Endothelial cell of umbilical vein (primary cell): Measurements from ENCODE around the gene SNCAIP. TPM values are rescaled to one million over a fixed set of nuclear protein-coding genes. Genes with fewer than 3 reads are reported as not detected.

Experiments
- BruUV-seq: library from RNA; stranded (reverse); fragments of 400-500 nt; replicated peaks from 2 replicates; lab custom pipeline; 2021; lab: Mats Ljungman, UMichigan
- CTCF ChIA-PET: fragments of 300-600, 350-600 bp; sonication (Branson Sonifier 250); formaldehyde crosslinking; loops from one replicate; lab custom pipeline; 2021; ENCODE audit warnings: antibody characterized with exemption, inconsistent platforms; lab: Charles Lee
- POLR2A ChIA-PET: fragments of 300-600, 350-600 bp; sonication (Branson Sonifier 250); formaldehyde crosslinking; loops from one replicate; lab custom pipeline; 2021; ENCODE audit warnings: antibody characterized with exemption, inconsistent platforms; lab: Charles Lee
- DNase-seq: peaks from one replicate; pipeline ENCODE4 v3.0.0-alpha.2; 2011; ENCODE audit warnings: low read depth, low spot score
- FAIRE-seq: peaks from 2 replicates; lab custom pipeline; 2011; peaks lifted over from hg19 to GRCh38; lab: Jason Lieb, UNC
- H2AFZ ChIP-seq: 2 replicates; pipeline ENCODE4 v1.6.0; 2012; ENCODE audit warnings: low read depth, low read length, control low read depth, inconsistent platforms
- H3K27ac ChIP-seq: 2 replicates; pipeline ENCODE4 v1.5.1; 2011; ENCODE audit warnings: low read depth, mild to moderate bottlenecking, control low read depth, low read length, moderate library complexity; ENCODE audit not compliant: insufficient read depth
- H3K27me3 ChIP-seq, 2 experiments: 2 replicates each; pipeline versions ENCODE4 v1.6.0 to v1.6.1; 2011; ENCODE audit warnings: low read length in 2 of 2, mixed read lengths in 1 of 2; ENCODE audit not compliant: control insufficient read depth in 2 of 2, insufficient read depth in 2 of 2
- H3K36me3 ChIP-seq, 2 experiments: 2 replicates in 1 of 2; 3 replicates in 1 of 2; pipeline ENCODE4 v1.5.1; 2011; ENCODE audit warnings: low read length in 2 of 2, mild to moderate bottlenecking in 1 of 2, moderate library complexity in 1 of 2; ENCODE audit not compliant: control insufficient read depth in 2 of 2, insufficient read depth in 2 of 2; ENCODE audit errors: extremely low read depth in 1 of 2
- H3K4me1 ChIP-seq: 3 replicates; pipeline ENCODE4 v1.5.1; 2011; ENCODE audit warnings: mild to moderate bottlenecking, low read length; ENCODE audit not compliant: control insufficient read depth, insufficient read depth; ENCODE audit errors: extremely low read depth
- H3K4me2 ChIP-seq: 2 replicates; pipeline ENCODE4 v1.6.1; 2011; ENCODE audit warnings: low read length, control low read depth, mixed read lengths; ENCODE audit not compliant: insufficient read depth
- H3K4me3 ChIP-seq, 3 experiments: fragments of 200-600 bp in 1 of 3; sonication (generic), shearing (Covaris generic) in 1 of 3; replicated peaks in 1 of 3; 2 replicates each; pipeline ENCODE4 v1.5.1; 2011 to 2016; ENCODE audit warnings: control low read depth in 3 of 3, low read length in 3 of 3, mild to moderate bottlenecking in 2 of 3, inconsistent platforms in 1 of 3, low read depth in 1 of 3, moderate library complexity in 1 of 3; ENCODE audit not compliant: insufficient read depth in 1 of 3
- H3K79me2 ChIP-seq: 2 replicates; pipeline ENCODE4 v1.6.0; 2012; ENCODE audit warnings: low read length, inconsistent platforms; ENCODE audit not compliant: control insufficient read depth, insufficient read depth
- H3K9ac ChIP-seq: replicated peaks from 2 replicates; pipeline ENCODE3; 2011; ENCODE audit warnings: low read length, control low read depth; ENCODE audit not compliant: insufficient read depth; ENCODE audit errors: extremely low read depth
- H3K9me1 ChIP-seq: replicated peaks from 3 replicates; pipeline ENCODE4 v1.6.0; 2011; ENCODE audit warnings: mild to moderate bottlenecking, low read length; ENCODE audit not compliant: control insufficient read depth, insufficient read depth; ENCODE audit errors: extremely low read depth
- H3K9me3 ChIP-seq: replicated peaks from 2 replicates; pipeline ENCODE4 v1.5.1; 2012; ENCODE audit warnings: low read length, inconsistent platforms; ENCODE audit not compliant: control insufficient read depth, insufficient read depth
- H4K20me1 ChIP-seq: replicated peaks from 2 replicates; pipeline ENCODE3; 2011; ENCODE audit warnings: mild to moderate bottlenecking, low read length; ENCODE audit not compliant: control insufficient read depth, insufficient read depth; ENCODE audit errors: extremely low read depth
- CTCF ChIP-seq, 2 donors: IDR thresholded peaks; 1 replicate in 1 of 2; 2 replicates in 1 of 2; pipeline ENCODE4 v1.5.1; 2011; ENCODE audit warnings: low read length in 2 of 2, mild to moderate bottlenecking in 2 of 2, moderate library complexity in 2 of 2, control low read depth in 1 of 2, inconsistent platforms in 1 of 2, low read depth in 1 of 2; ENCODE audit not compliant: insufficient read depth in 1 of 2; ENCODE audit errors: extremely low read depth in 1 of 2
- EZH2 ChIP-seq: IDR thresholded peaks from 2 replicates; pipeline ENCODE4 v1.6.1; 2012; ENCODE audit warnings: borderline replicate concordance, low read depth, mild to moderate bottlenecking, moderate library complexity, low read length, inconsistent platforms; ENCODE audit not compliant: severe bottlenecking
- FOS ChIP-seq: IDR thresholded peaks from 2 replicates; pipeline ENCODE4 v1.6.1; 2011; ENCODE audit warnings: mild to moderate bottlenecking, low read length, moderate library complexity, borderline replicate concordance; ENCODE audit not compliant: insufficient read depth
- GATA2 ChIP-seq: IDR thresholded peaks from 2 replicates; pipeline ENCODE4 v1.7.0; 2011; ENCODE audit warnings: low read depth, mild to moderate bottlenecking, moderate library complexity, mixed read lengths, low read length; ENCODE audit not compliant: insufficient read length, insufficient read depth
- JUN ChIP-seq: IDR thresholded peaks from 2 replicates; pipeline ENCODE4 v1.6.1; 2011; ENCODE audit warnings: borderline replicate concordance, low read depth; ENCODE audit not compliant: insufficient read length, insufficient read depth
- MAX ChIP-seq: IDR thresholded peaks from 2 replicates; pipeline ENCODE4 v1.6.1; 2011; ENCODE audit not compliant: insufficient read depth, insufficient read length
- MYC ChIP-seq: IDR thresholded peaks from one replicate; pipeline ENCODE4 v1.6.1; 2011; ENCODE audit warnings: mild to moderate bottlenecking, low read depth, low read length
- POLR2A ChIP-seq: IDR thresholded peaks from 2 replicates; pipeline ENCODE4 v1.6.1; 2012; ENCODE audit warnings: low read depth, mild to moderate bottlenecking, control low read depth, low read length
- POLR2AphosphoS5 ChIP-seq: IDR thresholded peaks from 2 replicates; pipeline ENCODE4 v1.6.1; 2012; ENCODE audit warnings: low read depth, mild to moderate bottlenecking, control low read depth, low read length, moderate library complexity; ENCODE audit not compliant: insufficient read depth
- dilution Hi-C: fragments of 300-500 bp; cut with MboI; formaldehyde crosslinking; loops from one replicate; pipeline ENCODE4 v1.15.0; 2019; ENCODE audit warnings: low sequenced_read_pairs; ENCODE audit not compliant: extremely low pct_ligation_motif_present
- intact Hi-C: fragments of 100-400 bp; cut with micrococcal nuclease; formaldehyde crosslinking; loops from one replicate; pipeline ENCODE4 v1.10.0; 2022
- polyA plus RNA-seq, 4 experiments: library from polyadenylated mRNA; depleted of rRNA in 3 of 4; stranded (reverse) in 3 of 4; unstranded in 1 of 4; fragments of >200 nt; gene quantifications; 2 replicates each; pipeline versions ENCODE4 v1.2.1 to v1.2.3, GENCODE V29; 2011 to 2012; ENCODE audit warnings: missing spikeins in 1 of 4
- total RNA-seq: library from RNA; stranded (reverse); gene quantifications from 2 replicates; pipeline ENCODE4 v1.2.3, GENCODE V29; 2021

SNCAIP gene
- total and polyA plus RNA-seq, 2 donors (not counting 3 experiments of a cell fraction or from before 2014, with no cell fraction given) = 13.1 to 42.0 TPM

DNA sequence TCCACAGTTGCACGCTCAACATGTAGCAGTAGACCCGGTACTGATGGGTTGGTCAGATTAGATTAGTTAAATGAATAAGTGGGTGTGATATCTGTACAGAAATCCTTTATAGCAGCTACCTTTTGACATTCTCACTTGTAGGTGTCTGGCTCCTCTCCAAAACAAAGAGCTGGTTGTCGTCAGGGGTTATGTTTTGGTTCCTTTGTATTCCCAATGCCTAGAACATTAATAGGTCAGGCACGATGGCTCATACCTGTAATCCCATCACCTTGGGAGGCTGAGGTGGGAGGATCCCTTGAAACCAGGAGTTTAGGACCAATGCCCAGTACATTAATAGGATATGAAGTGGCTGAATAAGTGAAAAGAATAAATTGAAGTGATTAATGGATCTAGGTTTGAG lies 182.1 kb downstream of the SNCAIP start:
- POLR2A ChIA-PET = no interaction called here
- Histone ChIP-seq H3K4me3 (no peak overlapping the region), H3K27ac (no peak overlapping the region), H3K9ac (no peak overlapping the region), H3K27me3 (no peaks in the 10 kb centered on the region), H3K36me3 (no peaks in the 10 kb centered on the region), H4K20me1 (no peaks in the 10 kb centered on the region), H3K4me1 (no peaks in the 10 kb centered on the region), H3K9me3 (no peaks in the 10 kb centered on the region), H3K79me2 (no peaks in the 10 kb centered on the region), H3K4me2 (no peak overlapping the region), H3K9me1 (no peaks in the 10 kb centered on the region), H2AFZ (no peak overlapping the region)
- intact Hi-C loops (no loop called here), dilution Hi-C loops (no loop called here)
- no peak for DNase-seq
- no peak for FAIRE-seq
- BruUV-seq = no TSS peak
- CTCF ChIA-PET = interaction anchor here (1.3 kb wide), 1 partner anchor 299 kb away, joined by 7 read pairs; no protein-coding TSS in a partner anchor
- no peak for TF ChIP-seq EZH2
- TF ChIP-seq MYC = no peak
- TF ChIP-seq MAX = no peak
- no peak for TF ChIP-seq CTCF (IDR thresholded peaks at IDR 0.05; ENCODE audit: extremely low read depth in 1 of 2, insufficient read depth in 1 of 2, low read depth in 1 of 2, low read length in 2 of 2)
- no peak for TF ChIP-seq POLR2A
- TF ChIP-seq FOS = no peak
- no peak for TF ChIP-seq GATA2
- no peak for TF ChIP-seq POLR2AphosphoS5
- TF ChIP-seq JUN = no peak
